SK-N-DZ (cell line): ENCODE data around the gene MRPS9.

Source experiments
- DNase-seq: peaks from one replicate; pipeline ENCODE4 v3.0.0-alpha.2; 2015; ENCODE audit warnings: low spot score

The MRPS9 gene

GRCh38 chr2:105118960-105119359 is 81.1 kb downstream of the MRPS9 start:
- DNase-seq = no peak

- DNase-seq = no peak
Measured at GRCh38 chr2:105121434-105121833, 83.6 kb downstream of the MRPS9 start.

DNA sequence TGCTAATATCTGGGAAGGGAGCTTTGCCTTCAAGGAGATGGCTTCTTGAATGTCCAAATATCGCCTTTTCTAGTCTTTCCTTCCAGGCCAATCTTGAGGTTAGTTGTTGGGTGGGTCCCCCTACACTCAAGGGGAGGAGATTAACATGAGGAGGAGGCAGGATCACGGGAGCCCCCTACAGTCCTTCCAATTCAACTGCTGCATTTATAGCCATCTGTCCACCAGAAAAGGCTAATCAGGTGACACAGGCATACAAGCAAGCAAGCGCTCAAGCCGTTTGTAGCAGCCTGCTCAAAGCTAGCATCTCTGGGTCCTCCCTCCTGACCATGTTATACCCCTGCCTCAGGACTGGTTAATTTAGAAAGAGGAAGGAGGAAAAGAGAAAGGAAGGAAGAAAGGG is 87.6 kb downstream of the MRPS9 start:
- DNase-seq = peak; percentile 59

DNA sequence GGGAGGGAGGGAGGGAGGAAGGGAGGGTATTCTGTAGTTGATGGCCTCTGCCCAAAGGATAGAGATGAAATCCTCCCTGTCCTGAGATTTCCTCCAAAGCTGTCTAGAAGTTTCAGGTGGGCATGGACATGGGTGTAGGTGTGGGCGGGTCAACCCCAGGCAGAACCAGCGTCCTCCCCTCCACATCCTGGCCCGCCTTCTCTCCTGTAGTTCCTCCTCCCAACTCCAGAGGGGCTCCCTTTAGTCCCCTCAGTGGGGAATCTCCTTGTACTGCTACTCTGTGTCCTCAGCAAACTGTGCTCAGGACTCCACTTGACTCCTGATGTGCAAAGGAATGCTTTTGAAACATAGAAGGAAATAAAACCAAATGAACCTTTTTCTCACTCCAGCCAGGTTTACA is 88.1 kb downstream of the MRPS9 start:
- DNase-seq = no peak

- DNase-seq = no peak
Measured at GRCh38 chr2:105126336-105126735, 88.5 kb downstream of the MRPS9 start.

DNA sequence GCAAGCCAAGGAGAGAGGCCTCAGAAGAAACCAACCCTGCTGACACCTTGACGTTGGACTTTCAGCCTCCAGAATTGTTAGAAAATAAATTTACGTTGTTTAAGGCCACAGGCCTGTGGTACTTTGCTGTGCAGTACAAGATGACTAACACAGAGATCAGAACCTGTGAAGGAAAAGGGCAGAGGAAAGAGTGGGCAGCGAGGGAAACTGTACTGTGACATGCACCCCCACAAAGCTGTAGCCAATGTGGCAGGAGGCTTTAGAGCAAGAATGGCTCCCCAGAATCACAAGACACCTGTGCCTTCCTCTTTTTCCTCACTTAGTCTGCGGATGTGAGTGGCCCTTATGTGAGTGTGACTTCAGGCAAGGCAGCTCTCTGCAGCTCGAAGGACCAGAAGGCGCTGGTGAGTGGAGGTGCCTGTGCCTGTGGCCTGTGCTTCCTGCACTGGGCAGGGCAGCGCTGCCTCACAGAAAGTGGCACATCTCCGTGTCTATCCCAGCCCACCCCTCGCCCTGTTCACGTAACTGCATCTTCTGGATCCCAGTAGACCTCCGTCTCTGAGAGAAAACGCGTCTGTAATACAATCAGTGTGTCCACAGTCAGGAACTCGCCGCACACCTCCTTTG is 89.5 kb downstream of the MRPS9 start:
- DNase-seq = no peak

GRCh38 chr2:105129722-105130232 is 91.9 kb downstream of the MRPS9 start:
- DNase-seq = no peak

GRCh38 chr2:105130546-105130945 is 92.7 kb downstream of the MRPS9 start:
- DNase-seq = no peak

DNA sequence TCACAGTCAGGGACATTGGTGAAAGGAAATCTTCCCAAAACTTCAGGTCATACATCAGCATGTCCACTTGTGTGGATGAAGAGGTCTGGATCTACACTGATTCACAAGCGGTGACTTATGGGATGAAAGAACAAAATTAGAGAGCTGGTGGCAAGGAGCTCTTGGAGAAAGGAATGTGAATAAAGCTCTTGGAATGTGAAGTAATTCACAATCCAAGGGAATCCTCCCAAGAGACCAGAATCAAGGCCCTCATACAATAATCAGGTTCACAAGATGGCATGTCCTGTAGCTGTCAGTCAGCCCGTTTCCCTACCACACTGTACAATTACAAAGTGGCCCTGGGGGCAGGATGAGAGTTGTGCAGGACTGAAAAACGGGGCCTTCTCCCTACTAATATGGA is 96.2 kb downstream of the MRPS9 start:
- DNase-seq = no peak

DNA sequence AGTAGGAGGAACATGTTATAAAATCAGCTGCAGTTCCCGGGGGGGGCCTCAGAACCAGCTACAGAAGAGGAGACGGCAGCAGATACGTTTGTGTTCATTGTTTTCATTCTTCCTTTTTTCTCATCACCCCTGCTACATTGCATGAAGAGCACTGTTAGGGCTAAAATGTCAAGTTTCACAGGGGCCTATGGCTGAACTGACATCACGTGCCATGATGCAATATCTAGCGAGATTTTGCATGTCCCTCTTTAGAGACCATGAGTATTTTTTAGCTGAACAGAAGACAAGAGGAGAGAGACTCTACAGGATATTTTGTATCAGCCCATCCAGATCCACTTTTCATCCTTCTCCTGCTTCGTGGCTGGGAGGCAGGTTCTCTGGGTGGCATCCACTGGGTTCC is 97.6 kb downstream of the MRPS9 start:
- no peak for DNase-seq

GRCh38 chr2:105136394-105136793 is 98.5 kb downstream of the MRPS9 start:
- no peak for DNase-seq

- no peak for DNase-seq
Measured at GRCh38 chr2:105138643-105139042, 100.8 kb downstream of the MRPS9 start.

DNA sequence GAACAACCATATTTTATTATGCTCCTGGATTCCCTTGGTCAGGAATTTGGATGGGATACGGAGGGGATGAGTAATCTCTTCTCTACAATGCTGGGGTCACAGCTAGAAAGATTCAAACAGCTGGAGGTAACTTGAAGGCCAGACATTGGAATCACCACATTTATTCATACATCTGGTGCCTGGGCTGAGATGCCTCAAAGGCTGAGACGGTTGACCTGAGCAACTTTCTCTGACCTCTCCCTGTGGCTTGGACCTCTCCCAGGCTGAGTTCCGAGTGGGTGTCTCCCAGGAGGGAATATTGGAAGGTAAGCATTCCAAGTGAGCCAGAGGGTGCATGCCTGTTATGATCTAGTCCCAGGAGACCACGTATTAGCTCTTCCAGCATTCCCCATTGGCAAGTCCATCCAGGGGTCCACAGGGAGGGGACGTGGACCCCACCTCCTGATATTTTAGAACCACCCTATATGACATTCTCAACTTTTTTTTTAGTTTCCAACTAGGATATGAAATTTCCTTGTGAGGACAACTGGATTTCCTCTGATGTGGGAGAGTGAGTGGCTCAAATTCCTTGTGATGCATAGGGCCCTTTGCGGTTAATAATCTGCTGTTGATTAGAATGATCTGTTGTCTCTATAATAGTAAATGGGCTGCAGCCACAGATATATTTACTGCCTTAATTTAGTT is 101.8 kb downstream of the MRPS9 start:
- DNase-seq = no peak

DNA sequence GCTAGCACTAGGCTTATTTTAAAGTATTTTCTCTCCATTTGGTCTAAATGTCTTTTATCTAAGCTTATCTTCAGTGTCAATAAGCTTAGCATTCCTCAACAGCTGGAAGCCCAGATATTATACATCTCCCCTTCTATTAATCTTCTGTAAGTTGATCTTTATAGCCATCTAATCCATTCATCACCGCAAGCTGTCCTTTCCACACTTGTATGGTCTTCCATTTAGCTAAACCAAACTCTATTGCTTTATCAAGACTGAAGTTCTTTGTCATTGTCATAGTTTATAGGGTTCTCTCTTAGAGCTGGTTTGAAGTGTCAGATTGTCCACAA is 102.3 kb downstream of the MRPS9 start:
- no peak for DNase-seq

DNA sequence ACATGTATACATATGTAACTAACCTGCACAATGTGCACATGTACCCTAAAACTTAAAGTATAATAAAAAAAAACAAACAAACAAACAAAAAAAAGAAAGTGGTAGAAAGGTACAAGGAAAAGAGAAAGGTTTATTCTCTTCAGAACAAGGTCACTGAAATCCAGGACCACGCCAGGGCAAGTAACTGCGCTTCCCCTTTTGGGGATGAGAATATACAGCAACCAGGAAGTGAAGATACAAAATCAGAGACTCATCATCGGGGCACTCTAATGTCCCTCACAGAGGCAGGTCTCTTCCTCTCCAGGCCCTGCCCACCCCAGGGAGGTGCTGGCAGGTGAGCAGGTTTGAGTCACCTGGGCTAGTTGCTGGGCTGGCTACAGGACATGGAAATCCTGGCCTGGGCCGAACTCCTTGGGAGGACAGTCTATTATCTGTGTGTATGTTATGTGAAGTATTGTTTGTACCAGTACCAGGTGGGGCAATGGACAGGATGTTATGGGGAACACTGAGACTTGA is 103.3 kb downstream of the MRPS9 start:
- no peak for DNase-seq

DNA sequence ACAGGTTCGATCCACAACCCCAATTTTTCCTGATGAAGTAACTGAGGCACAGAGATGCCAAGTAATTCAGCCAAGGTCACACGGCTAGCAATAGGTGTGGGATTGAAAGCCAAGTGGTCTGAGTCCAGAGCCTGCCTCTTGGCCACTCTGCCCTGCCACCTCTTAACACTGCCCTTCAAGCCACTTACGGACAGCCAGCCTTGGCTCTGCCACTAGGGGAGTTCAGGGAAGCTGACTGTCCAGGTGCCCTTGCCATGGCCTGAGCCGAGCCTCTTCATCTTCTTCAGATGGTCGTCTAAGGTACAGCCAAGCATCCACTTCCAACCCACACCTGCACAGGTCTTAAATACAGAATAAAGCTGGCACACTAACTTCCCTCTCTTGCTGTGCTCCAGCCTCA is 104.4 kb downstream of the MRPS9 start:
- DNase-seq = no peak

DNA sequence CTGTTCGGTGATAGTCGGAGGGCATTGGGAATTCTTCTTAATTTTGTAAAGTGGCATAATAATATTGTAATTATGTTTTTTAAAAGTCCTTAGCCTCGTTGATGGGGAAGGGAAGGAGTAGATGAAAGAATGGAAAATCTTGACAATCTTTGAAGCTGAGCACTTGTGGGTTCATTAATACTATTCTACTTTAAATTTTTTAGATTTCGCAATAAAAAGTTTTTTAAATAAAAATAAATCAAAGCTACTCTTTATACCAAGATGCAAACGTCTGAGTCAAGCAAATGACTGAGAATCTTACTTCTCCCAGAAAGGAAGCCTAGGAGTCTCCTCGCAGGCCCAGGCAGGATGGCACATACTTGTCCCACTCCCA is 105.2 kb downstream of the MRPS9 start:
- no peak for DNase-seq

GRCh38 chr2:105143467-105144151 is 105.7 kb downstream of the MRPS9 start:
- peak; percentile 81 for DNase-seq

GRCh38 chr2:105144152-105144940 is 106.5 kb downstream of the MRPS9 start:
- peak; percentile 16 for DNase-seq

- DNase-seq = no peak
Measured at GRCh38 chr2:105144941-105145300, 107.1 kb downstream of the MRPS9 start.

GRCh38 chr2:105149272-105149671 is 111.4 kb downstream of the MRPS9 start:
- no peak for DNase-seq
